Chondrocyte (in vitro differentiated cells): ENCODE data around the gene SESN3. TPM values are rescaled to one million over a fixed set of nuclear protein-coding genes. Genes with fewer than 3 reads are reported as not detected.
"Not testable (repeated sequence)": the region's sequence is repeated elsewhere in the genome, so short reads cannot be mapped to it uniquely, and the experiment has no call there.

Source experiments
- DNase-seq: peaks from one replicate; pipeline ENCODE4 v3.0.0; 2021; ENCODE audit warnings: mixed read lengths, low spot score
- H3K27ac Mint-ChIP-seq: one replicate; pipeline ENCODE4 v1.8.0; 2021; ENCODE audit warnings: mild to moderate bottlenecking, moderate library complexity, mixed read lengths; ENCODE audit not compliant: unreplicated experiment
- H3K27me3 Mint-ChIP-seq: 2 replicates; pipeline ENCODE4 v1.8.0; 2021; ENCODE audit warnings: low read depth, mixed read lengths
- H3K36me3 Mint-ChIP-seq: 2 replicates; pipeline ENCODE4 v1.8.0; 2021; ENCODE audit warnings: low read depth, mixed read lengths
- H3K4me1 Mint-ChIP-seq: 2 replicates; pipeline ENCODE4 v1.8.0; 2021; ENCODE audit warnings: low read depth, mild to moderate bottlenecking, mixed read lengths
- H3K4me3 Mint-ChIP-seq: one replicate; pipeline ENCODE4 v1.8.0; 2021; ENCODE audit warnings: mild to moderate bottlenecking, moderate library complexity, mixed read lengths; ENCODE audit not compliant: unreplicated experiment
- H3K9me3 Mint-ChIP-seq: 2 replicates; pipeline ENCODE4 v1.8.0; 2021; ENCODE audit warnings: low read depth, mixed read lengths
- CTCF ChIP-seq: fragments of 200-600 bp; sonication (generic); IDR thresholded peaks from 2 replicates; pipeline ENCODE4 v1.5.0; 2021; ENCODE audit warnings: antibody characterized with exemption, mild to moderate bottlenecking, moderate library complexity
- total RNA-seq: library from RNA; stranded (reverse); gene quantifications from 3 replicates; pipeline ENCODE4 v1.2.1, GENCODE V29; 2021

SESN3 gene
- total RNA-seq, 1 donor from 2014 or later, result 104 TPM

- no peak for TF ChIP-seq CTCF
- Mint-ChIP-seq H3K27me3 (no peaks in the 10 kb centered on the region), H3K4me1 (peaks cover 58% of the 10 kb centered on the region), H3K9me3 (peaks cover 10% of the 10 kb centered on the region), H3K36me3 (peaks cover 4% of the 10 kb centered on the region), H3K27ac (no peak overlapping the region), H3K4me3 (no peak overlapping the region)
- DNase-seq, result no peak
These were observed 8.2 kb downstream of the SESN3 start for GRCh38 chr11:95222817-95223216.

- no peak for DNase-seq
- Mint-ChIP-seq H3K27ac (no peak overlapping the region), H3K9me3 (peaks cover 6% of the 10 kb centered on the region), H3K4me1 (peaks cover 29% of the 10 kb centered on the region), H3K36me3 (peaks cover 4% of the 10 kb centered on the region), H3K4me3 (no peak overlapping the region), H3K27me3 (no peaks in the 10 kb centered on the region)
- no peak for TF ChIP-seq CTCF
These were observed 11.4 kb downstream of the SESN3 start for GRCh38 chr11:95219599-95219998.

- Mint-ChIP-seq H3K27me3 (no peaks in the 10 kb centered on the region), H3K27ac (no peak overlapping the region), H3K9me3 (no peaks in the 10 kb centered on the region), H3K36me3 (peaks cover 3% of the 10 kb centered on the region), H3K4me3 (no peak overlapping the region), H3K4me1 (peaks cover 26% of the 10 kb centered on the region)
- TF ChIP-seq CTCF, result no peak
- DNase-seq, result no peak
These were observed 12.9 kb downstream of the SESN3 start for GRCh38 chr11:95218149-95218548.

GRCh38 chr11:95212609-95213008, 18.4 kb downstream of the SESN3 start:
- Mint-ChIP-seq H3K36me3 (peaks cover 5% of the 10 kb centered on the region), H3K9me3 (peaks cover 5% of the 10 kb centered on the region), H3K27ac (no peak overlapping the region), H3K4me3 (no peak overlapping the region), H3K27me3 (no peaks in the 10 kb centered on the region), H3K4me1 (peaks cover 23% of the 10 kb centered on the region)
- TF ChIP-seq CTCF, result no peak
- DNase-seq, result no peak

GRCh38 chr11:95209535-95209934, 21.5 kb downstream of the SESN3 start:
- peaks cover 39% of the 10 kb centered on the region for H3K4me1 Mint-ChIP-seq
- H3K27me3 Mint-ChIP-seq, H3K9me3 Mint-ChIP-seq, H3K27ac Mint-ChIP-seq, H3K36me3 Mint-ChIP-seq, H3K4me3 Mint-ChIP-seq, DNase-seq: not testable (repeated sequence)

GRCh38 chr11:95200781-95201457, 30.1 kb downstream of the SESN3 start:
- TF ChIP-seq CTCF, result no peak
- Mint-ChIP-seq H3K36me3 (peaks cover 3% of the 10 kb centered on the region), H3K27me3 (no peaks in the 10 kb centered on the region), H3K4me3 (no peak overlapping the region), H3K27ac (no peak overlapping the region), H3K9me3 (no peaks in the 10 kb centered on the region), H3K4me1 (peaks cover 62% of the 10 kb centered on the region)
- no peak for DNase-seq
